Measurements from ENCODE around the gene NPS. TPM values are rescaled to one million over a fixed set of nuclear protein-coding genes. Genes with fewer than 3 reads are reported as not detected.

Gene NPS, protein sequence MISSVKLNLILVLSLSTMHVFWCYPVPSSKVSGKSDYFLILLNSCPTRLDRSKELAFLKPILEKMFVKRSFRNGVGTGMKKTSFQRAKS
- total RNA-seq (2022; extraction: Qiagen RNA extraction), result not detected in 5 replicates

DNA sequence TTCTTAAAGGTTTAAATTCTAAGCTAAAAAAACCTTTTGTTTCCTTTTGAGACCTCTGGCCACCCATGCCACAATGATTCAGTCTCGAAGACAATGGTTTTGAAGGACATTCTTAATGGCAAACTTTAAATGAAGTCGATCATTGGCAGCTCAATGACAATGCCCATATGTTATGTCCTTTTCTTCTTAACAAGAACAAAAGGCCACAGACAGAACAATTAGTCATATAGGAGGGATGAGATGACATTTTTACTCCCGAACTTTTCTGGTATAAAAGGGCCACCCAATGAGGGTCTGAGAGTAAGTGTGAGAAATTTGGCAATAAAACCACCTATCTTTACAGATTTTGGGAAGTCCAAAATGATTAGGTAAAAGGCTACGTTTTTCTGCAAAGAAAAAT, at the start of gene NPS:
TSS of gene NPS (plus strand) at position 301 of the 400 bp plus-strand sequence. CDS start at position 361, 60 bp downstream.

Other genes with a start within 250 kb of the NPS start
- gene FOXI2, start 187.9 kb downstream of the NPS start, total RNA-seq (2022; extraction: Qiagen RNA extraction), result not detected in 5 replicates

All from A549 treated with Mapracorat at 1 μM for 4 hours (cell line).